GM23338 (cell line): ENCODE data around the gene GHRHR. TPM values are rescaled to one million over a fixed set of nuclear protein-coding genes. Genes with fewer than 3 reads are reported as not detected.

Experiments
- ATAC-seq: fragments of 200-7000 bp; cut with Tn5 transposase; 3 replicates; pipeline ENCODE4 v1.9.1; 2020
- DNase-seq: peaks from one replicate; pipeline ENCODE4 v3.0.0-alpha.2; 2015; ENCODE audit warnings: low spot score
- H2AFZ ChIP-seq: fragments of 200-600 bp; sonication (generic); 2 replicates; pipeline ENCODE4 v1.8.0; 2016; ENCODE audit warnings: antibody characterized with exemption, mild to moderate bottlenecking, moderate library complexity
- H3F3A ChIP-seq: fragments of 200-600 bp; sonication (generic); replicated peaks from 2 replicates; pipeline ENCODE4 v1.8.0; 2017; ENCODE audit warnings: antibody characterized with exemption, mixed run types, low read depth
- H3K27ac ChIP-seq: fragments of 200-600 bp; sonication (generic); 2 replicates; pipeline ENCODE4 v1.6.1; 2016; ENCODE audit warnings: low read depth
- H3K27me3 ChIP-seq: fragments of 200-600 bp; sonication (generic); 2 replicates; pipeline ENCODE4 v1.8.0; 2016; ENCODE audit warnings: mild to moderate bottlenecking, mixed run types, moderate library complexity; ENCODE audit not compliant: insufficient read depth
- H3K36me3 ChIP-seq: fragments of 200-600 bp; sonication (generic); 2 replicates; pipeline ENCODE4 v1.8.0; 2016; ENCODE audit warnings: mild to moderate bottlenecking; ENCODE audit not compliant: insufficient read depth
- H3K4me1 ChIP-seq: fragments of 200-600 bp; sonication (generic); 2 replicates; pipeline ENCODE4 v1.8.0; 2016; ENCODE audit warnings: mild to moderate bottlenecking, moderate library complexity; ENCODE audit not compliant: insufficient read depth
- H3K4me2 ChIP-seq: fragments of 200-600 bp; sonication (generic); 2 replicates; pipeline ENCODE4 v1.7.1; 2017; ENCODE audit warnings: mixed run types
- H3K4me3 ChIP-seq: fragments of 200-600 bp; sonication (generic); 2 replicates; pipeline ENCODE4 v1.6.1; 2016; ENCODE audit warnings: mixed run types
- H3K79me2 ChIP-seq: fragments of 200-600 bp; sonication (generic); replicated peaks from 2 replicates; pipeline ENCODE4 v1.8.0; 2017; ENCODE audit warnings: mild to moderate bottlenecking; ENCODE audit not compliant: insufficient read depth
- H3K9me2 ChIP-seq: fragments of 200-600 bp; sonication (generic); 2 replicates; pipeline ENCODE4 v1.8.0; 2017; ENCODE audit not compliant: insufficient read depth
- H4K20me1 ChIP-seq: fragments of 200-600 bp; sonication (generic); replicated peaks from 2 replicates; pipeline ENCODE4 v1.8.0; 2017; ENCODE audit warnings: mild to moderate bottlenecking; ENCODE audit not compliant: insufficient read depth
- H3K27ac Mint-ChIP-seq: 2 replicates; pipeline ENCODE4 v1.8.0; 2020; ENCODE audit warnings: inconsistent platforms, mild to moderate bottlenecking, moderate library complexity, mixed read lengths
- H3K27me3 Mint-ChIP-seq: 3 replicates; pipeline ENCODE4 v1.8.0; 2022; ENCODE audit warnings: low read depth, mild to moderate bottlenecking, moderate library complexity, mixed read lengths, inconsistent platforms; ENCODE audit not compliant: insufficient read depth, poor library complexity
- H3K36me3 Mint-ChIP-seq: 3 replicates; pipeline ENCODE4 v1.8.0; 2021; ENCODE audit warnings: low read depth, mild to moderate bottlenecking, inconsistent platforms, moderate library complexity, mixed read lengths
- H3K4me1 Mint-ChIP-seq: 3 replicates; pipeline ENCODE4 v1.8.0; 2020; ENCODE audit warnings: mild to moderate bottlenecking, inconsistent platforms, mixed read lengths
- H3K4me3 Mint-ChIP-seq: 3 replicates; pipeline ENCODE4 v1.8.0; 2021; ENCODE audit warnings: moderate library complexity, mild to moderate bottlenecking, inconsistent platforms, mixed read lengths
- H3K9me3 Mint-ChIP-seq: 3 replicates; pipeline ENCODE4 v1.8.0; 2020; ENCODE audit warnings: moderate library complexity, mild to moderate bottlenecking, inconsistent platforms, mixed read lengths
- CREB1 ChIP-seq: fragments of 250-450 bp; sonication (Bioruptor Pico); IDR thresholded peaks from 2 replicates; pipeline ENCODE4 v1.5.0; 2020; ENCODE audit warnings: low read depth, mild to moderate bottlenecking, moderate library complexity
- EZH2 ChIP-seq: fragments of 200-600 bp; sonication (generic); IDR thresholded peaks from one replicate; pipeline ENCODE4 v1.8.0; 2017; ENCODE audit warnings: antibody characterized with exemption, mild to moderate bottlenecking, low read depth; ENCODE audit not compliant: unreplicated experiment
- STAT1 ChIP-seq: IDR thresholded peaks from one replicate; pipeline ENCODE4 v1.6.1; 2016; ENCODE audit warnings: antibody characterized with exemption; ENCODE audit not compliant: unreplicated experiment
- polyA plus RNA-seq: library from polyadenylated mRNA; unstranded; fragments of >200 nt; fragmentation: Nextera tagmentation; extraction: Ambion mirVana; gene quantifications from 2 replicates; pipeline ENCODE4 v1.2.1, GENCODE V29; 2016
- total RNA-seq: library from RNA; depleted of rRNA; stranded (reverse); fragments of >200 nt; shearing (Covaris generic); gene quantifications from 2 replicates; pipeline ENCODE4 v1.2.3, GENCODE V29; 2014
- TF ChIP-seq, protein P1 (sequence below): IDR thresholded peaks from 2 replicates; pipeline ENCODE4 v1.6.1; 2016; ENCODE audit warnings: antibody characterized with exemption
- TF ChIP-seq, protein P2 (sequence below): IDR thresholded peaks from one replicate; pipeline ENCODE4 v1.6.1; 2018; ENCODE audit warnings: antibody characterized with exemption; ENCODE audit not compliant: unreplicated experiment
- TF ChIP-seq, protein P3 (sequence below), 2 experiments: fragments of 200-600 bp in 1 of 2; sonication (generic) in 1 of 2; conservative IDR thresholded peaks; 2 replicates each; pipeline versions ENCODE4 v1.5.1 to v1.6.1; 2016 to 2017; ENCODE audit warnings: antibody characterized with exemption in 2 of 2, low read depth in 2 of 2, mild to moderate bottlenecking in 2 of 2, moderate library complexity in 1 of 2

Gene GHRHR
- total and polyA plus RNA-seq, 2 experiments from 2014 or later, result 2.2 TPM; not detected in 1

DNA sequence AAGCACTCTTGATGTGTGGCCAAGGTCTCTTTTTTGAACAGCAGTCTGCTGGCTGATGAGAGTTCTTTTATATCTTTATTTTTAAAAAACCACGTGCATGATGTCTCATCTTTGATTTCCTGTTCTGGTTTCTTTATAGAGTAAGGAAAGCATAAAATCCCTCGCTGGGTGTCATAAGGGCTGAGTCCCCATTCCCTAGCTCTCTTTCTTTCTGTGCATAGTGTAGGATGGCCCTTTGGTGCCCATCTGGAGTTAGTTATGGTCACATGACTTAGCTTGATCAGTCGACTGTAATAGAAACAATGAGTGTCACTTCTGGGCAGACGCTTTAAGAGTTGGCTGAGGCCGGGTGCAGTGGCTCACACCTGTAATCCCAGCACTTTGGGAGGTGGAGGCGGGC lies 38.5 kb downstream of the GHRHR start:
- Mint-ChIP-seq H3K36me3 (peaks cover 10% of the 10 kb centered on the region; the same call in 2 of the 3 replicates), H3K4me3 (no peak overlapping the region), H3K4me1 (peaks cover 11% of the 10 kb centered on the region; the same call in 2 of the 3 replicates), H3K9me3 (no peaks in the 10 kb centered on the region), H3K27me3 (peaks cover 12% of the 10 kb centered on the region), H3K27ac (no peak overlapping the region)
- DNase-seq, result no peak
- TF ChIP-seq, protein P1, sequence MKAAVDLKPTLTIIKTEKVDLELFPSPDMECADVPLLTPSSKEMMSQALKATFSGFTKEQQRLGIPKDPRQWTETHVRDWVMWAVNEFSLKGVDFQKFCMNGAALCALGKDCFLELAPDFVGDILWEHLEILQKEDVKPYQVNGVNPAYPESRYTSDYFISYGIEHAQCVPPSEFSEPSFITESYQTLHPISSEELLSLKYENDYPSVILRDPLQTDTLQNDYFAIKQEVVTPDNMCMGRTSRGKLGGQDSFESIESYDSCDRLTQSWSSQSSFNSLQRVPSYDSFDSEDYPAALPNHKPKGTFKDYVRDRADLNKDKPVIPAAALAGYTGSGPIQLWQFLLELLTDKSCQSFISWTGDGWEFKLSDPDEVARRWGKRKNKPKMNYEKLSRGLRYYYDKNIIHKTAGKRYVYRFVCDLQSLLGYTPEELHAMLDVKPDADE, result no peak
- H3K9me2 ChIP-seq, result no peaks in the 10 kb centered on the region
- no peaks in the 10 kb centered on the region for H3K79me2 ChIP-seq
- no peak overlapping the region for H2AFZ ChIP-seq
- no peaks in the 10 kb centered on the region for H3F3A ChIP-seq
- no peak overlapping the region for H3K27ac ChIP-seq
- no peak for ATAC-seq
- H4K20me1 ChIP-seq, result no peaks in the 10 kb centered on the region
- H3K4me3 ChIP-seq, result no peak overlapping the region
- H3K4me1 ChIP-seq, result no peaks in the 10 kb centered on the region
- no peaks in the 10 kb centered on the region; the same call in 1 of the 2 replicates for H3K36me3 ChIP-seq
- H3K4me2 ChIP-seq, result no peak overlapping the region
- H3K27me3 ChIP-seq, result no peaks in the 10 kb centered on the region

DNA sequence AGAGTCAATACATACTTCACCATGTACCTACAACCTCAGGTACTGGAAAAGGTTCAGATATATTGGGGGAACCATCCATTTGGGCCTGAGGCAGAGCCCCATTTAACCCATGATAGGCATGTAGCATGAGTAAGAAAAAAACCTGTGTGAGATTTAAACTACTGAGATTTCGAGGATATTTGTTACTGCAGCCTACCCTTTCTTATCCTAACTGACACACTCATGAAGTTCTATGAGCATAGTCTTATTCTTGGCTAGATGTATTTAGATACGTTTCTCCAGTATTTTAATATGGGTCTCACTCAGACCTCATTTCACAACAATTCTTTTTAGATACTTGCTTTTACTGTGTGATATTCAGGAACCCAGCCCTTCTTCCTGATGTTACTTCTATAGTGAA lies 39.3 kb downstream of the GHRHR start:
- Mint-ChIP-seq H3K27ac (no peak overlapping the region), H3K9me3 (no peaks in the 10 kb centered on the region), H3K4me3 (no peak overlapping the region), H3K4me1 (peaks cover 9% of the 10 kb centered on the region; the same call in 2 of the 3 replicates), H3K27me3 (peaks cover 12% of the 10 kb centered on the region), H3K36me3 (peaks cover 10% of the 10 kb centered on the region; the same call in 2 of the 3 replicates)
- H3K27me3 ChIP-seq, result no peaks in the 10 kb centered on the region
- no peak overlapping the region for H3K4me3 ChIP-seq
- TF ChIP-seq, protein P2, sequence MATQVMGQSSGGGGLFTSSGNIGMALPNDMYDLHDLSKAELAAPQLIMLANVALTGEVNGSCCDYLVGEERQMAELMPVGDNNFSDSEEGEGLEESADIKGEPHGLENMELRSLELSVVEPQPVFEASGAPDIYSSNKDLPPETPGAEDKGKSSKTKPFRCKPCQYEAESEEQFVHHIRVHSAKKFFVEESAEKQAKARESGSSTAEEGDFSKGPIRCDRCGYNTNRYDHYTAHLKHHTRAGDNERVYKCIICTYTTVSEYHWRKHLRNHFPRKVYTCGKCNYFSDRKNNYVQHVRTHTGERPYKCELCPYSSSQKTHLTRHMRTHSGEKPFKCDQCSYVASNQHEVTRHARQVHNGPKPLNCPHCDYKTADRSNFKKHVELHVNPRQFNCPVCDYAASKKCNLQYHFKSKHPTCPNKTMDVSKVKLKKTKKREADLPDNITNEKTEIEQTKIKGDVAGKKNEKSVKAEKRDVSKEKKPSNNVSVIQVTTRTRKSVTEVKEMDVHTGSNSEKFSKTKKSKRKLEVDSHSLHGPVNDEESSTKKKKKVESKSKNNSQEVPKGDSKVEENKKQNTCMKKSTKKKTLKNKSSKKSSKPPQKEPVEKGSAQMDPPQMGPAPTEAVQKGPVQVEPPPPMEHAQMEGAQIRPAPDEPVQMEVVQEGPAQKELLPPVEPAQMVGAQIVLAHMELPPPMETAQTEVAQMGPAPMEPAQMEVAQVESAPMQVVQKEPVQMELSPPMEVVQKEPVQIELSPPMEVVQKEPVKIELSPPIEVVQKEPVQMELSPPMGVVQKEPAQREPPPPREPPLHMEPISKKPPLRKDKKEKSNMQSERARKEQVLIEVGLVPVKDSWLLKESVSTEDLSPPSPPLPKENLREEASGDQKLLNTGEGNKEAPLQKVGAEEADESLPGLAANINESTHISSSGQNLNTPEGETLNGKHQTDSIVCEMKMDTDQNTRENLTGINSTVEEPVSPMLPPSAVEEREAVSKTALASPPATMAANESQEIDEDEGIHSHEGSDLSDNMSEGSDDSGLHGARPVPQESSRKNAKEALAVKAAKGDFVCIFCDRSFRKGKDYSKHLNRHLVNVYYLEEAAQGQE, result no peak
- TF ChIP-seq CREB1 (CRISPR knock-in tag), result no peak
- no peaks in the 10 kb centered on the region for H4K20me1 ChIP-seq
- H2AFZ ChIP-seq, result no peak overlapping the region
- no peak overlapping the region for H3K4me2 ChIP-seq
- H3K36me3 ChIP-seq, result no peaks in the 10 kb centered on the region
- H3K9me2 ChIP-seq, result no peaks in the 10 kb centered on the region
- no peaks in the 10 kb centered on the region for H3K4me1 ChIP-seq
- H3K79me2 ChIP-seq, result no peaks in the 10 kb centered on the region
- ATAC-seq (no peak), DNase-seq (no peak)
- H3F3A ChIP-seq, result no peaks in the 10 kb centered on the region
- H3K27ac ChIP-seq, result no peak overlapping the region

DNA sequence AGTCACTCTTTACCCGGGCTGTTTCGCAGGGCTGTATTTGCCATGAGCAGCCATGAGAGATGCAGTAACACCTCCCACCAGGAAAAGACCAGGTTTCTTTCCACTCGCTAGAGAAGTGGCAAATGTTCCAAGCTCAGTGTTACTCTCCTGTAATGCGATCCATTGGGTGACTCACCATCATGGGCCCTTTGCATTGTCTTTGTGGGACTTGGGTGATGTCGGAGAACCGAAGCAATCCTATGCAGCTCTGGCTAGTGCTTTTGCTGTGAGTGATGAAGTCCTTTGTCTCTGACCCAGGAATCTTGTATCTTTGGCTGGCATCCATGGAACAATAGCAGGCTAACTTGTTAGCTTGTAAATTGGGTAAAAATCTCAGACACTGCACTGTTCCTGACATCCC lies 40.0 kb downstream of the GHRHR start:
- Histone ChIP-seq H3K79me2 (no peaks in the 10 kb centered on the region), H3K4me2 (no peak overlapping the region), H3K27ac (no peak overlapping the region), H4K20me1 (no peaks in the 10 kb centered on the region), H3F3A (no peaks in the 10 kb centered on the region), H3K9me2 (no peaks in the 10 kb centered on the region), H2AFZ (no peak overlapping the region), H3K4me1 (no peaks in the 10 kb centered on the region), H3K36me3 (no peaks in the 10 kb centered on the region), H3K27me3 (no peaks in the 10 kb centered on the region), H3K4me3 (no peak overlapping the region)
- Mint-ChIP-seq H3K4me1 (peaks cover 9% of the 10 kb centered on the region; the same call in 2 of the 3 replicates), H3K36me3 (peaks cover 10% of the 10 kb centered on the region; the same call in 2 of the 3 replicates), H3K4me3 (no peak overlapping the region), H3K27me3 (peaks cover 12% of the 10 kb centered on the region), H3K27ac (no peak overlapping the region), H3K9me3 (no peaks in the 10 kb centered on the region)
- ATAC-seq, result no peak; the same call in 2 of the 3 replicates
- DNase-seq, result no peak
- TF ChIP-seq, protein P2, result no peak
- TF ChIP-seq, protein P3, sequence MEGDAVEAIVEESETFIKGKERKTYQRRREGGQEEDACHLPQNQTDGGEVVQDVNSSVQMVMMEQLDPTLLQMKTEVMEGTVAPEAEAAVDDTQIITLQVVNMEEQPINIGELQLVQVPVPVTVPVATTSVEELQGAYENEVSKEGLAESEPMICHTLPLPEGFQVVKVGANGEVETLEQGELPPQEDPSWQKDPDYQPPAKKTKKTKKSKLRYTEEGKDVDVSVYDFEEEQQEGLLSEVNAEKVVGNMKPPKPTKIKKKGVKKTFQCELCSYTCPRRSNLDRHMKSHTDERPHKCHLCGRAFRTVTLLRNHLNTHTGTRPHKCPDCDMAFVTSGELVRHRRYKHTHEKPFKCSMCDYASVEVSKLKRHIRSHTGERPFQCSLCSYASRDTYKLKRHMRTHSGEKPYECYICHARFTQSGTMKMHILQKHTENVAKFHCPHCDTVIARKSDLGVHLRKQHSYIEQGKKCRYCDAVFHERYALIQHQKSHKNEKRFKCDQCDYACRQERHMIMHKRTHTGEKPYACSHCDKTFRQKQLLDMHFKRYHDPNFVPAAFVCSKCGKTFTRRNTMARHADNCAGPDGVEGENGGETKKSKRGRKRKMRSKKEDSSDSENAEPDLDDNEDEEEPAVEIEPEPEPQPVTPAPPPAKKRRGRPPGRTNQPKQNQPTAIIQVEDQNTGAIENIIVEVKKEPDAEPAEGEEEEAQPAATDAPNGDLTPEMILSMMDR (conservative IDR thresholded peaks at IDR 0.05; ENCODE audit: low read depth in 2 of 2), result no peak
- no peak for TF ChIP-seq EZH2
- no peak for TF ChIP-seq STAT1
